Measurements from ENCODE around the gene SLC35B2.

The SLC35B2 gene

GRCh38 chr6:44230034-44230675 is 27.2 kb downstream of the SLC35B2 start:
- H3K4me3 ChIP-seq (ENCODE audit: low read length), result no peak overlapping the region
- H3K9ac ChIP-seq (ENCODE audit: low read length), result no peak overlapping the region
- no peak for DNase-seq
- H3K4me2 ChIP-seq (ENCODE audit: low read depth, low read length), result no peak overlapping the region
- TF ChIP-seq EZH2phosphoT487 (IDR thresholded peaks at IDR 0.05; ENCODE audit: low read length) (no peak), EZH2 (optimal IDR thresholded peaks at IDR 0.05; ENCODE audit: low read depth, low read length) (no peak)
- TF ChIP-seq, protein P1, sequence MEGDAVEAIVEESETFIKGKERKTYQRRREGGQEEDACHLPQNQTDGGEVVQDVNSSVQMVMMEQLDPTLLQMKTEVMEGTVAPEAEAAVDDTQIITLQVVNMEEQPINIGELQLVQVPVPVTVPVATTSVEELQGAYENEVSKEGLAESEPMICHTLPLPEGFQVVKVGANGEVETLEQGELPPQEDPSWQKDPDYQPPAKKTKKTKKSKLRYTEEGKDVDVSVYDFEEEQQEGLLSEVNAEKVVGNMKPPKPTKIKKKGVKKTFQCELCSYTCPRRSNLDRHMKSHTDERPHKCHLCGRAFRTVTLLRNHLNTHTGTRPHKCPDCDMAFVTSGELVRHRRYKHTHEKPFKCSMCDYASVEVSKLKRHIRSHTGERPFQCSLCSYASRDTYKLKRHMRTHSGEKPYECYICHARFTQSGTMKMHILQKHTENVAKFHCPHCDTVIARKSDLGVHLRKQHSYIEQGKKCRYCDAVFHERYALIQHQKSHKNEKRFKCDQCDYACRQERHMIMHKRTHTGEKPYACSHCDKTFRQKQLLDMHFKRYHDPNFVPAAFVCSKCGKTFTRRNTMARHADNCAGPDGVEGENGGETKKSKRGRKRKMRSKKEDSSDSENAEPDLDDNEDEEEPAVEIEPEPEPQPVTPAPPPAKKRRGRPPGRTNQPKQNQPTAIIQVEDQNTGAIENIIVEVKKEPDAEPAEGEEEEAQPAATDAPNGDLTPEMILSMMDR (IDR thresholded peaks at IDR 0.05; ENCODE audit: low read length), result no peak
- H3K36me3 ChIP-seq (replicated peaks; ENCODE audit: insufficient read depth, low read length), result no peaks in the 10 kb centered on the region; the same call in 1 of the 2 replicates
- no peaks in the 10 kb centered on the region for H3K9me2 ChIP-seq (replicated peaks; ENCODE audit: insufficient read depth, low read length)
- H3K4me1 ChIP-seq (ENCODE audit: low read length), result no peaks in the 10 kb centered on the region
- H3K27me3 ChIP-seq (replicated peaks; ENCODE audit: insufficient read depth, low read length), result no peaks in the 10 kb centered on the region
- H3F3A ChIP-seq (ENCODE audit: insufficient read depth, low read length), result no peaks in the 10 kb centered on the region
- H4K20me1 ChIP-seq (ENCODE audit: insufficient read depth, low read length), result no peaks in the 10 kb centered on the region
- peaks cover 30% of the 10 kb centered on the region for H3K79me2 ChIP-seq (ENCODE audit: low read length)
- H2AFZ ChIP-seq (ENCODE audit: low read length), result no peak overlapping the region
- H3K27ac ChIP-seq (ENCODE audit: low read length), result no peak overlapping the region
- H3K9me3 ChIP-seq (replicated peaks; ENCODE audit: insufficient read depth, low read length), result no peaks in the 10 kb centered on the region

- TF ChIP-seq, protein P1 (IDR thresholded peaks at IDR 0.05; ENCODE audit: low read length), result no peak
- no peak for TF ChIP-seq EZH2phosphoT487 (IDR thresholded peaks at IDR 0.05; ENCODE audit: low read length)
- no peak for TF ChIP-seq EZH2 (optimal IDR thresholded peaks at IDR 0.05; ENCODE audit: low read depth, low read length)
- H3K79me2 ChIP-seq (ENCODE audit: low read length), result peaks cover 36% of the 10 kb centered on the region
- no peak overlapping the region for H3K4me2 ChIP-seq (ENCODE audit: low read depth, low read length)
- H3K36me3 ChIP-seq (replicated peaks; ENCODE audit: insufficient read depth, low read length), result no peaks in the 10 kb centered on the region; the same call in 1 of the 2 replicates
- no peaks in the 10 kb centered on the region for H3K9me2 ChIP-seq (replicated peaks; ENCODE audit: insufficient read depth, low read length)
- H3K27ac ChIP-seq (ENCODE audit: low read length), result no peak overlapping the region
- H3K4me3 ChIP-seq (ENCODE audit: low read length), result no peak overlapping the region
- no peaks in the 10 kb centered on the region for H3K9me3 ChIP-seq (replicated peaks; ENCODE audit: insufficient read depth, low read length)
- peaks cover 5% of the 10 kb centered on the region for H3K4me1 ChIP-seq (ENCODE audit: low read length)
- no peak overlapping the region for H3K9ac ChIP-seq (ENCODE audit: low read length)
- H3F3A ChIP-seq (ENCODE audit: insufficient read depth, low read length), result no peaks in the 10 kb centered on the region
- no peaks in the 10 kb centered on the region for H4K20me1 ChIP-seq (ENCODE audit: insufficient read depth, low read length)
- DNase-seq, result no peak
- no peaks in the 10 kb centered on the region for H3K27me3 ChIP-seq (replicated peaks; ENCODE audit: insufficient read depth, low read length)
- H2AFZ ChIP-seq (ENCODE audit: low read length), result no peak overlapping the region
Observed at GRCh38 chr6:44229376-44230033, 27.8 kb downstream of the SLC35B2 start.

DNA sequence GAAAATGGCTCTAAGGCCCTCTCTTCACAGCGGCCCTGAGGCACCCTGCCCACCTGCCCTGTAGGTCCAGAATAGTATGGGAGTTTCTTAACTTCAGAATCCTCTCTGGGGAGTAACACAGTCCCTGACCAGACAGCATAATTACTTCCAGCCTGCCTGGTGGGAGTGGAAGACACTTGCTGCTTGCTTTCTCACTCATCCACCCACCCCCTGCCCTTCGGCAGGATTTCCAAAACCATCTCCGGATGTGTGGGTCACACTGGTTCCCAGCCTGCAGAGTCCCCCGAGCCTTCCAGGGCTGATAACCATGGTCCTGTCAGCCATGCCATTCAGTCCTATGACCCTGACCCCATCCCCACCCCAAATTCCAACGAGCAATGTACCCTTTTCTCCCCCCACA is 28.5 kb downstream of the SLC35B2 start:
- Histone ChIP-seq H2AFZ (ENCODE audit: low read length) (no peak overlapping the region), H3K4me3 (ENCODE audit: low read length) (no peak overlapping the region), H3K27ac (ENCODE audit: low read length) (no peak overlapping the region), H3K9ac (ENCODE audit: low read length) (no peak overlapping the region), H3K4me2 (ENCODE audit: low read depth, low read length) (no peak overlapping the region), H3K27me3 (replicated peaks; ENCODE audit: insufficient read depth, low read length) (no peaks in the 10 kb centered on the region), H3K9me2 (replicated peaks; ENCODE audit: insufficient read depth, low read length) (no peaks in the 10 kb centered on the region), H3K4me1 (ENCODE audit: low read length) (peaks cover 8% of the 10 kb centered on the region), H3F3A (ENCODE audit: insufficient read depth, low read length) (no peaks in the 10 kb centered on the region; the same call in 1 of the 2 replicates), H3K9me3 (replicated peaks; ENCODE audit: insufficient read depth, low read length) (no peaks in the 10 kb centered on the region), H4K20me1 (ENCODE audit: insufficient read depth, low read length) (no peaks in the 10 kb centered on the region), H3K79me2 (ENCODE audit: low read length) (peaks cover 43% of the 10 kb centered on the region), H3K36me3 (replicated peaks; ENCODE audit: insufficient read depth, low read length) (no peaks in the 10 kb centered on the region; the same call in 1 of the 2 replicates)
- no peak for DNase-seq
- TF ChIP-seq, protein P1 (IDR thresholded peaks at IDR 0.05; ENCODE audit: low read length), result no peak
- no peak for TF ChIP-seq EZH2 (optimal IDR thresholded peaks at IDR 0.05; ENCODE audit: low read depth, low read length)
- no peak for TF ChIP-seq EZH2phosphoT487 (IDR thresholded peaks at IDR 0.05; ENCODE audit: low read length)
